ENCODE data around the gene FGFRL1.

FGFRL1 gene

GRCh38 chr4:1023075-1023640 lies 11.7 kb downstream of the FGFRL1 start:
- DNase-seq (ENCODE audit: low spot score) = no peak

DNA sequence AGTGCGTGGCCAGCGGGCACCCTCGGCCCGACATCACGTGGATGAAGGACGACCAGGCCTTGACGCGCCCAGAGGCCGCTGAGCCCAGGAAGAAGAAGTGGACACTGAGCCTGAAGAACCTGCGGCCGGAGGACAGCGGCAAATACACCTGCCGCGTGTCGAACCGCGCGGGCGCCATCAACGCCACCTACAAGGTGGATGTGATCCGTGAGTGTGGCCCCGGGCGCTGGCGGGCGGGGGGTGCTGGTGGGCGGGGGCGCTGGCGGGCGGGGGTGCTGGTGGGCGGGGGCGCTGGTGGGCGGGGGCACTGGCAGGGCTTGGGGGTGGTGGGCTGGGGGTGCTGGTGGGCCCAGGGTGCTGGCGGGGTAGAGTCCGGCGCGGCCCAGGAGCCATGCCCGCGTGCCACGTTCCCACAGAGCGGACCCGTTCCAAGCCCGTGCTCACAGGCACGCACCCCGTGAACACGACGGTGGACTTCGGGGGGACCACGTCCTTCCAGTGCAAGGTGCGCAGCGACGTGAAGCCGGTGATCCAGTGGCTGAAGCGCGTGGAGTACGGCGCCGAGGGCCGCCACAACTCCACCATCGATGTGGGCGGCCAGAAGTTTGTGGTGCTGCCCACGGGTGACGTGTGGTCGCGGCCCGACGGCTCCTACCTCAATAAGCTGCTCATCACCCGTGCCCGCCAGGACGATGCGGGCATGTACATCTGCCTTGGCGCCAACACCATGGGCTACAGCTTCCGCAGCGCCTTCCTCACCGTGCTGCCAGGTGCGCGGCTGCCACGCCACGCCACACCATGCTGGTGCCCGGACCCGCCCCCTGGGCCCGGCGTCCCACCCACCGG lies 12.7 kb downstream of the FGFRL1 start:
- DNase-seq (ENCODE audit: low spot score) = no peak

GRCh38 chr4:1024882-1025545 lies 13.6 kb downstream of the FGFRL1 start:
- DNase-seq (ENCODE audit: low spot score) = no peak

DNA sequence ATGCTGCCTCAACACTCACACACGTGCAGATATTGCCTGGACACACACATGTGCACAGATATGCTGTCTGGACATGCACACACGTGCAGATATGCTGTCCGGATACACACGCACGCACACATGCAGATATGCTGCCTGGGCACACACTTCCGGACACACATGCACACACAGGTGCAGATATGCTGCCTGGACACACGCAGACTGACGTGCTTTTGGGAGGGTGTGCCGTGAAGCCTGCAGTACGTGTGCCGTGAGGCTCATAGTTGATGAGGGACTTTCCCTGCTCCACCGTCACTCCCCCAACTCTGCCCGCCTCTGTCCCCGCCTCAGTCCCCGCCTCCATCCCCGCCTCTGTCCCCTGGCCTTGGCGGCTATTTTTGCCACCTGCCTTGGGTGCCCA lies 14.7 kb downstream of the FGFRL1 start:
- peak; percentile 31 for DNase-seq (ENCODE audit: low spot score)

- DNase-seq (ENCODE audit: low spot score) = no peak
Observed at GRCh38 chr4:1027219-1027914, 15.9 kb downstream of the FGFRL1 start.

DNA sequence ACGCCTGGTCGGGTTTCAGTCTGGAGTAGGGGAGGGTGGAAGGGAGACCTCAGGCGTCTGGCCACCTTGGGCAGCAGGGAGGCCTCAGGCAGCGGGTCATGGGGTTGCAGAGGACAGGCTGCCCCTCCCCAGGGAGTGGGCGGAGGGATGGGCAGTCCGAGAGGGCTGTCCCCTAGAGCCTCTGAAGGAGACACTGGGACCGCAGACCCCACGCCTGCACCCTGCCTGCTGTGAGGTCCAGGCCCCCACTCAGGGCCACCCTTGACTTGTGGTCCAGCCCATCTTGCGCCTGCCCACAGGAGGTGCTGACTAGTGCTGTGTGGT lies 16.5 kb downstream of the FGFRL1 start:
- DNase-seq (ENCODE audit: low spot score) = no peak

- no peak for DNase-seq (ENCODE audit: low spot score)
Observed at GRCh38 chr4:1028574-1029220, 17.3 kb downstream of the FGFRL1 start.

DNA sequence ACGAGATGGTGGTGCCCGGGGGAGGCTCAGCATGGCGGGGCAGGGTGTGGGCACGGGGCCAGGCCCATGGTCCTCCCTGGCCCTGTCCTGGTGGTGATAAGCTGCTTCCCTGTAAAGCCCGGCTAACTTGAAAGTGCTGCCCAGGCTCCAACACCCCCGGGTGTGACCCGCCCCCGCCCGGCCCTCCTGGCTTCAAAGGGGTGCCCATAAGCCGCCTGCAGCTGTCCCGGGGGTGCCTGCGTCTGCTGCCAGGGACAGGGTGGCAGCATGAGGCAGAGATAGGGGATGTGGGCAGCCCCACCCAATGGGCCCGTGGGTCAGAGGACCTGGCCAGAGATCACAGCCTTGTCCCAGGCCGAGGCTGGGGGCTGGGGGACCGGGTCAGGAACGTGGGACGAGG lies 18.1 kb downstream of the FGFRL1 start:
- no peak for DNase-seq (ENCODE audit: low spot score)

GRCh38 chr4:1030031-1030430 lies 18.6 kb downstream of the FGFRL1 start:
- DNase-seq (ENCODE audit: low spot score) = no peak

GRCh38 chr4:1030559-1030958 lies 19.1 kb downstream of the FGFRL1 start:
- DNase-seq (ENCODE audit: low spot score) = no peak

GRCh38 chr4:1031346-1031745 lies 19.9 kb downstream of the FGFRL1 start:
- DNase-seq (ENCODE audit: low spot score) = no peak

DNA sequence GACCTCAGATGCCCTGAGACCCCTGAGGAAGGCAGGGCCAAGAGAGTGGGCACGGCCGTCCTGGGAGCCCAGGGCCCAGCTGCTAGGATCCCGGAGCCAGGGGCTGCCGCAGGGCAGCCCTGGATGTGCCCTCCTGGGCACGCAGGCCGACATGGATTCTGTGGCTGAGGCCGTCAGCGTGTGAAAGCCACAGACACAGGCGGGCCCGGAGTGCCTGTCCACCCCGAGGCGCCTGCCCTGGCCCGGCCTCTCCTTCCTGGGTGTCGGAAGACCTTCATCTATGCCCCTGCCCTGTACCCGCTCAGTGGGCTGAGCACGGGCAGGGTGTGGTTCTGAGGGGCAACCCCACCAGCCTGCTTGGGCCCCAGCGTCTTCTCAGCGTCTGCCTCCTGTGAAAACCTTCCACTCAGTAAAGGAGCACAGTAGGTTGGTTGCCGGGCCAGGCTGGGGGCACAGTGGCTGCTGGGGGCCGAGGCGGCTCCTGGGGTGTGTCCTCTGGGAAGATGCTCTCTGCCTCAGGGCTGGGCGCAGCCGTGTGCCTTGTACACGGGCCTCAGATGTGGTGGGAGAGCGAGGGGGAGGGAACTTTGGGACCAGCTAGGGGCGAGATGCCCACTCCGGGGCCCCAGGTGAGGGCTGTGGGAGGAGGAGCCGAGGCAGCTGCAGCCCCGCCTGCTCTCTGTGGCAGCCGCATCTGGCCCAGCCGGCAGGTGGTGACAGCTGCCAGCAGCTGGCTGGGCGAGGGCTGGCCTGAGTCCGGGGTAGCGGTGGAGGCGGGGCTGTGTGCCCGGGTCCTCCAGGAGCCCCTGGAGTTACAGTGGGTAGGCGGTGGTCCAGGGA lies 20.8 kb downstream of the FGFRL1 start:
- DNase-seq (ENCODE audit: low spot score) = no peak

DNA sequence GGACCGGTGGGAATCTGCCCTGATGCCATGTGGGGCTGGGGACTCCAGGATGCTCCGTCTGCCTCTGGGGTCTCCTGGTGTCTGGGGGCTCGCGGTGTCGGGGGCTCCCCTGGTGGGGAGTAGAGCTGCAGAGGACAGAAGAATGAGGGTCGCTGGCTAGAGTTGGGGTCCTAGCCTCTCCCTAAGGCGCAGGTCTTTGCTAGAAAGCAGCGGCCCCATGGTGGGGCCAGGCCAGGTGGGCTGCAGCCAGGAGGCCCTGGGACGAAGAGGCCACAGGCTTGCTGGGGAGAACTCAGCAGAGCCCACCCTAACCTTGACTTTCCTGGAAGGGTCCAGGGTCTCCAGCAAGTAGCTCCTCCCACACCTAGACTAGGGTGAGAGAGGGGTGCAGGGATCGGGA lies 21.4 kb downstream of the FGFRL1 start:
- no peak for DNase-seq (ENCODE audit: low spot score)

DNA sequence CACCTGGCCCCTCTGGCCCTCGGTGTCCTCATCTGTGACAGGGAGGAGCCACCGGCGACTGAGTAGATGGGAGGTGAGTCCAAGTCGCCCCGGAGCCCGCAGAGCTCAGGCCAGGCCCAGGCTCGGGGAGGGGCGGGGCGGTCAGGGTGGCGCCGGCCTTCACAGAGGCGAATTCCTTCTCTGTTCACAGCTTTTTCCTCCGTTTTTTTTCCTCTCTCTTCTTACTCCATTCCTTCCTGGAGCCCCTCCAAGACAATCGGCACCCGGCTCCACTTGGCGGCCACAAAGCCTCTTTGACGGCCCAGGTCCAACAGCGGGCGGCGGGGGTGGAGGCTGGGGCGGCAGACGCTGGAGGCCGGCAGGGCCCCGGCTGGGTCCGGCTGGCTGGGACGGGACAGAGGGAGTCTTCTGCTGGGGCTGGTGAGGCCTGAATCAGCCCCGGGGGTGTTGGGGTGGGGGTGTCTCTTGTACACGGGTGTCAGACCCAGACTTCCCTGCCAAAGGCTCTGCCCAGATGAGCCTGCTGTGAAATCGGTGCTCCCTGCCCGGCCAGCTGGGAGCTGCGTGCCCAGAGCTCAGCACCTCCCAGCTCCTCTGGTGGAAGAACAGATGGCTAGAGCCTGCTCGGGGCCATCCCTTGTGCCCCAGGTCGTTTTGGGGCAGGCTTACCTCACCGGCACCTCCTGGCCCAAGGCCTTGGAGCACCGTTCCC lies 22.6 kb downstream of the FGFRL1 start:
- no peak for DNase-seq (ENCODE audit: low spot score)

DNA sequence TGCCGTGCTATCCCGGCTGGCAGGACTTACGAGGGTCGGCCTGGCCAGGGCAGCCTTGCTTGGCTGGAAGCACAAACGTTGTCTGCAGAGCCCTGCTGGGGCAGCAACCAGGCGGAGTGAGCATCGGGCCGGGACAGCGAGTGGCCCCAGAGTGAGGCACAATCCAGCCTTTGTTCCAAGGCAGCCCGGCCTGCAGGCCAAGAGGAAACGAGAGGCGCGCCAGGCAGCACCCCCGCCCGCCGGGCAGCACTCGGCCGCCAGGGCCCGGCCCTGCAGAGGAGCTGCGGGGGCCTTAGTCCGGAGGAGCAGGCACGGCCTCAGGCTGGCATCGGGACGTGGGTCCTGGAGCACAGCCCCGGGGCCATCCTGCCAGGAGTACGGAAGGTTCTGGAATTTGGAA lies 24.1 kb downstream of the FGFRL1 start:
- no peak for DNase-seq (ENCODE audit: low spot score)

DNA sequence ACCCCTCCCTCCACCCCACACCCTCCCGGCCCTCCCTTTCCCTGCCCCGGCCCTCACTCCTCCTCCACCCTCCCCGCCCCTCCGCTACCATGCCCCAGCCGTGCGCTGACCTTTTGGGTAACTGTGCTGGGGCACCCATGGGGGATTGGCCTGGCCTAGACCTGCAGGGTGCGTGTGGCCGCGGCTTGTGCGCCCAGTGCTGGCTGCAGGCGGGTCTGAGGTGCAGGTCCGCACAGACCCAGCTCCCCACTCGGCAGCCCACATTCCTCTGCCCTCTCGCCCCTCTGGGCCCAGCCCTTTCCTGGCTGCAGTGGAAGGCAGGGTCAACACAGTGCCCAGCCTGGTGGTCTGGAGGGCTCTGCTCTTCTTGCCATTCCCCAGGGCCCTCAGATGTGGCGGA lies 24.7 kb downstream of the FGFRL1 start:
- no peak for DNase-seq (ENCODE audit: low spot score)

- no peak for DNase-seq (ENCODE audit: low spot score)
Observed at GRCh38 chr4:1036976-1037810, 25.8 kb downstream of the FGFRL1 start.

- DNase-seq (ENCODE audit: low spot score) = no peak
Observed at GRCh38 chr4:1038948-1039492, 27.6 kb downstream of the FGFRL1 start.

DNA sequence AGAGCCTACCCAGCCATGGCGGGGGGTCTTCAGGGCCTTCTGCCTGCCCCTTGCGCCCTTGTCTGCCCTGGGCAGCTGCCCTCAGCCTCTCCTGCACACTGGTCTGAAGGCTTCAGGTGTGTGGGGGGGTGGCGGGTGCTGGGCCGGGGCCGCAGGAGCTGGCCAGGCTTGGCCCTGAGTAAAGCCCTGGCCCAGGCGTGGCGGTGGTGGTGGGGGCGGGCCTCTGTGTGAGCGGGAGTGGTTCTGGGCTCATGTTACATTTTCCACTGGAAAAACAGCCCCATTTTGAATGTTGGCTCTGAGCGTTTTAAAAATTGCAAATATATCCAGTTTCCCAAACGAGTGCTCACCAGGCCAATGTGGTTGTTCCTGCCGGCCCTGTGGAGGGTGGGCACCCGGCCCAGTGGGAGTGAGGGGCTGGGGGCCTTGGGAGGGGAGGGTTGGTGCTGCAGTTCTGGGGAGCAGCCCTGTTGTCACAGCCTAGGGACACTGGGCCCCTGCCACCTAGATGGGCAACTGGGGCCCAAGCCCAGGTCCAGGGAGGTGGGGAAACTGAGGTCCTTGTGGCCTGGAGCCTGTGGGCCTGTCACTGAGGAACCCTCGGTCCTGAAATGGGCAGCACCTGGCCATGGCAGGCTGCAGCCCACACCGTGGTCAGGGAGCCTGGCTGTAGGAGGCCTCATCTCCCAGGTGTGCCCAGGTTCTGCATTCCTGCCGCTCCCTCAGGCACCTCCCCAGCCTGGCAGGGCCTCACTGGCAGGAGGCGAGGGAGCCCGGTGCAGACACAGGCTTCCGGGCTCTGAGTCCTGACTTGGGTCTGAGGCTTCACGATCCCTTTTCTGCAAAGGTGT lies 28.3 kb downstream of the FGFRL1 start:
- no peak for DNase-seq (ENCODE audit: low spot score)
